ENCODE measurements around the gene DCTPP1. TPM values are rescaled to one million over a fixed set of nuclear protein-coding genes. Genes with fewer than 3 reads are reported as not detected.

Gene DCTPP1
- total and polyA plus RNA-seq, 2 of the 4 experiments (the other 2 are of a cell fraction) = 24.9 to 45.5 TPM

- H3K4me1 ChIP-seq (ENCODE audit: control insufficient read depth, insufficient read depth, low read length) = peaks cover 11% of the 10 kb centered on the region
- peak overlapping the region; percentile 51; the same call in 1 of the 2 replicates for H3K4me2 ChIP-seq (ENCODE audit: low read depth, low read length)
- no peak overlapping the region; the same call in 1 of the 2 replicates for H3K4ac ChIP-seq (ENCODE audit: low read depth, low read length)
- H4K8ac ChIP-seq (ENCODE audit: low read depth in 2 of 2, low read length in 2 of 2) = peak overlapping the region in 1 of 2 experiments; percentile 47; a peak in 1 of 4 replicates
- H2AFZ ChIP-seq (replicated peaks; ENCODE audit: low read length, poor library complexity) = peak overlapping the region; percentile 1
- ChIA-PET CTCF (interaction anchor here (0.6 to 1.5 kb wide), 11 partner anchors 8 to 317 kb away, joined by 3 to 6 read pairs (median 3); partner anchors contain the start of gene TBX6), POLR2A (ENCODE audit: unreplicated experiment) (no interaction called here)
- BruUV-seq (replicated peaks) = no TSS peak
- H2BK20ac ChIP-seq (ENCODE audit: low read depth, low read length) = no peak overlapping the region
- in situ Hi-C loops (cut with MboI; ENCODE audit: low sequenced_read_pairs) (loop anchor here (10.0 to 25.0 kb wide), 2 partner anchors 222 to 335 kb away; partner anchors contain the start of genes BOLA2B, CORO1A, PPP4C and SLX1A), dilution Hi-C loops (cut with HindIII; ENCODE audit: low sequenced_read_pairs, unreplicated experiment) (no loop called here), intact Hi-C loops (cut with micrococcal nuclease) (loop anchor here (1.0 to 10.0 kb wide), 4 partner anchors 15 to 315 kb away; partner anchors contain the start of genes GDPD3, TBX6, YPEL3 and ZNF48)
- peaks cover 11% of the 10 kb centered on the region for H3K9me1 ChIP-seq (ENCODE audit: insufficient read depth, low read length)
- peaks cover 15 to 53% of the 10 kb centered on the region in 2 experiments for H3K79me1 ChIP-seq (ENCODE audit: low read depth in 1 of 2, low read length in 2 of 2)
- no peak overlapping the region for H3K18ac ChIP-seq (ENCODE audit: low read depth, low read length)
- no peak overlapping the region for H3K56ac ChIP-seq (ENCODE audit: extremely low read depth, insufficient read depth, low read length)
- peak overlapping the region; percentile 5; the same call in 1 of the 2 replicates for H2AK5ac ChIP-seq (ENCODE audit: low read depth, low read length)
- 0 out of 2 replicates have a peak overlapping the region, but pooled peaks have one; percentile 2 for H3K27ac ChIP-seq (ENCODE audit: insufficient read depth, low read length)
- H2AK9ac ChIP-seq (replicated peaks; ENCODE audit: low read depth, low read length, poor library complexity) = peak overlapping the region; percentile 47
- H3K27me3 ChIP-seq (ENCODE audit: control insufficient read depth, insufficient read depth, low read length) = no peaks in the 10 kb centered on the region
- H3K9me3 ChIP-seq (ENCODE audit: control insufficient read depth, insufficient read depth, low read length) = no peaks in the 10 kb centered on the region
- ATAC-seq (ENCODE audit: low read depth) (peak; percentile 59), DNase-seq (peak; percentile 80)
- no peak overlapping the region for H3K23ac ChIP-seq (ENCODE audit: low read depth, low read length)
- no peak overlapping the region for H2BK5ac ChIP-seq (ENCODE audit: low read depth, low read length, poor library complexity, severe bottlenecking)
- no peak overlapping the region for H2BK120ac ChIP-seq (ENCODE audit: low read depth, low read length)
- no peak overlapping the region for H3K4me3 ChIP-seq (ENCODE audit: insufficient read depth, low read depth, low read length)
- H4K5ac ChIP-seq (ENCODE audit: low read depth, low read length) = no peak overlapping the region
- H3K9ac ChIP-seq (ENCODE audit: low read depth, low read length) = peak overlapping the region; percentile 15; the same call in 1 of the 2 replicates
- H2BK15ac ChIP-seq (ENCODE audit: low read depth, low read length) = no peak overlapping the region
- no peak overlapping the region for H4K91ac ChIP-seq (ENCODE audit: insufficient read depth, low read depth, low read length)
- no peak overlapping the region for H3K14ac ChIP-seq (replicated peaks; ENCODE audit: low read depth, low read length)
- H4K20me1 ChIP-seq (ENCODE audit: insufficient read depth, low read length) = peaks cover 10% of the 10 kb centered on the region; the same call in 1 of the 2 replicates
- peaks cover 19% of the 10 kb centered on the region for H3K36me3 ChIP-seq (ENCODE audit: control insufficient read depth, insufficient read depth, low read length)
- WGBS, 2 experiments (ENCODE audit: extremely low coverage in 2 of 2, insufficient read length in 1 of 2) = 20% methylated on average over 2 of the region's 15 CpGs; no CpG with 5 or more reads in 1 of the 2 experiments
- TF ChIP-seq RFX5 (IDR thresholded peaks at IDR 0.05; ENCODE audit: low read depth, low read length) = no peak
- no peak for TF ChIP-seq MXI1 (IDR thresholded peaks at IDR 0.05; ENCODE audit: borderline replicate concordance, low read depth, low read length)
- TF ChIP-seq USF2 (IDR thresholded peaks at IDR 0.05; ENCODE audit: low read depth, low read length) = no peak
- TF ChIP-seq NFE2L2 (IDR thresholded peaks at IDR 0.05; ENCODE audit: low read depth, low read length) = no peak
- TF ChIP-seq FOS (IDR thresholded peaks at IDR 0.05; ENCODE audit: low read depth, low read length) = no peak
- no peak for TF ChIP-seq BHLHE40 (IDR thresholded peaks at IDR 0.05; ENCODE audit: low read depth, low read length)
- TF ChIP-seq CEBPB (IDR thresholded peaks at IDR 0.05; ENCODE audit: low read depth, low read length) = no peak
- peak; percentile 60 for TF ChIP-seq POLR2A (IDR thresholded peaks at IDR 0.05; ENCODE audit: low read depth, low read length)
- peak; percentile 90 for TF ChIP-seq SMC3 (IDR thresholded peaks at IDR 0.05; ENCODE audit: low read depth, low read length)
- TF ChIP-seq MAFK (IDR thresholded peaks at IDR 0.05; ENCODE audit: low read depth, low read length) = no peak
- TF ChIP-seq ELK1 (IDR thresholded peaks at IDR 0.05; ENCODE audit: borderline replicate concordance, low read depth, low read length) = no peak
- peak; percentile 96 for TF ChIP-seq CTCF (conservative IDR thresholded peaks at IDR 0.05; ENCODE audit: low read depth, low read length)
These were observed 20.4 kb downstream of the DCTPP1 start for GRCh38 chr16:30409125-30410060.
